Right lobe of liver (tissue), 4 donors: ENCODE measurements around the gene LRP5.

ENCODE experiments used
- POLR2A ChIP-seq: fragments of 450-650 bp; IDR thresholded peaks from one replicate; pipeline ENCODE4 v1.6.1; 2017; ENCODE audit warnings: antibody characterized with exemption, mild to moderate bottlenecking
- TF ChIP-seq, protein P1 (sequence below), 4 donors: fragments of 200-600 bp in 3 of 4; fragments of 450-650 bp in 1 of 4; IDR thresholded peaks; one replicate each; pipeline versions ENCODE4 v1.5.1 to v1.8.0; 2016 to 2022; ENCODE audit warnings: antibody characterized with exemption in 4 of 4, mild to moderate bottlenecking in 2 of 4
- donor health status: DM: no; HTN: no; CAD: no.
- donor health status: DM: no; HTN: no; CAD: no.
- donor health status: DM: no; HTN: yes; CAD: no.

DNA sequence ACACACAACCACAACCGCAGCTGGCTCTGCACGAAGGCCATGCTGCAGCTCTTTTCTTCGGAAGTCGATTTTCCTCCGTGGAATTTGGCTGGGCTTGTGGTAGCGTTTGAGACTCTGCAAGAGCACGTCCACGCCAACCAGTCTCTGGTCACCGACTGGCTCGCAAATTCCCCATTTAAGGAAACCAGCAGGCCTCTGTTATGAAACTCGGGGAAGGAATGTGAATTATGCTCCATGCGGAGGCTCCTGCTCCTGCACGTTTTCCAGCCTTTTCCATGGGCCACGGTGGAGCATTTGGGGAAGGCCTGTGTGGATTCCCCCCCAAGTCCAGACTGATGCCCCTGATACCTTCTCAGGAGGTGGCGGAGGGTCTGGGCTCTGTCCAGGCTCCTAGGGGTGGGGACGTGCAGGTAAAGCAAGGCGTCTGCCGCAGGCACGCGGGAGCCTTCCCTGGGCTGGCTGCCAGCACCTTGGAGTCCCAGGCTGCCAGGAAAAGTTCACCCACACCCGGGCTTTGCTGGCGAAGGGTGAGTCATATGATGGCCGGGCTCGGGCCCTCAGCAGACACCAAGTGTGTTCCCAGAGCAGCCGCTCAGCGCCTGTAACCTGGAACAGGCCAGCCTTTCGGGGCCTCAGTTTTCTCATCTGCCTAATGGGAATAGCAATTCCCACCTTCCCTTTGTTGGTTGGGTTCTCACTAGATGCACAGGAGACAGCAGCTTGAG is 41.9 kb downstream of the LRP5 start:
- TF ChIP-seq, protein P1, sequence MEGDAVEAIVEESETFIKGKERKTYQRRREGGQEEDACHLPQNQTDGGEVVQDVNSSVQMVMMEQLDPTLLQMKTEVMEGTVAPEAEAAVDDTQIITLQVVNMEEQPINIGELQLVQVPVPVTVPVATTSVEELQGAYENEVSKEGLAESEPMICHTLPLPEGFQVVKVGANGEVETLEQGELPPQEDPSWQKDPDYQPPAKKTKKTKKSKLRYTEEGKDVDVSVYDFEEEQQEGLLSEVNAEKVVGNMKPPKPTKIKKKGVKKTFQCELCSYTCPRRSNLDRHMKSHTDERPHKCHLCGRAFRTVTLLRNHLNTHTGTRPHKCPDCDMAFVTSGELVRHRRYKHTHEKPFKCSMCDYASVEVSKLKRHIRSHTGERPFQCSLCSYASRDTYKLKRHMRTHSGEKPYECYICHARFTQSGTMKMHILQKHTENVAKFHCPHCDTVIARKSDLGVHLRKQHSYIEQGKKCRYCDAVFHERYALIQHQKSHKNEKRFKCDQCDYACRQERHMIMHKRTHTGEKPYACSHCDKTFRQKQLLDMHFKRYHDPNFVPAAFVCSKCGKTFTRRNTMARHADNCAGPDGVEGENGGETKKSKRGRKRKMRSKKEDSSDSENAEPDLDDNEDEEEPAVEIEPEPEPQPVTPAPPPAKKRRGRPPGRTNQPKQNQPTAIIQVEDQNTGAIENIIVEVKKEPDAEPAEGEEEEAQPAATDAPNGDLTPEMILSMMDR (IDR thresholded peaks at IDR 0.05): no peak
- no peak for TF ChIP-seq POLR2A
